Mucosa of descending colon (tissue), 3 donors: ENCODE data around the gene RENBP. TPM values are rescaled to one million over a fixed set of nuclear protein-coding genes. Genes with fewer than 3 reads are reported as not detected.

Experiments used
- ATAC-seq: fragments of 200-7000 bp; cut with Tn5 transposase; one replicate; pipeline ENCODE4 v1.9.1; 2020; ENCODE audit warnings: mild to moderate bottlenecking, moderate library complexity
- DNase-seq, 3 donors: peaks; one replicate each; pipeline ENCODE4 v3.0.0-alpha.2; 2020
- H3K36me3 ChIP-seq: fragments of 200-600 bp; one replicate; pipeline ENCODE4 v1.8.0; 2021; ENCODE audit warnings: low read depth, mild to moderate bottlenecking
- H3K4me1 ChIP-seq: fragments of 200-600 bp; one replicate; pipeline ENCODE4 v1.8.0; 2021; ENCODE audit warnings: low read depth, mild to moderate bottlenecking
- H3K4me3 ChIP-seq: fragments of 200-600 bp; one replicate; pipeline ENCODE4 v1.8.0; 2021; ENCODE audit warnings: mild to moderate bottlenecking
- H3K9me3 ChIP-seq: fragments of 200-600 bp; one replicate; pipeline ENCODE4 v1.8.0; 2021; ENCODE audit warnings: mild to moderate bottlenecking
- intact Hi-C, 2 donors: fragments of 100-400 bp; cut with DNase I in 1 of 2; cut with micrococcal nuclease in 1 of 2; formaldehyde crosslinking; loops; one replicate each; pipeline versions ENCODE4 v1.11.0 to v1.11.1; 2022; cut with DNase I, micrococcal nuclease
- total RNA-seq, 3 donors: library from RNA; stranded (reverse); fragmentation: NEBNext Ultra II Directional in 2 of 3; extraction: Animal tissue kit (Norgen Biotek cat#: 25700) in 2 of 3; gene quantifications; one replicate each; pipeline versions ENCODE4 v1.2.1 to v1.2.4, GENCODE V29; 2021 to 2023
- TF ChIP-seq, protein P1 (sequence below): fragments of 200-600 bp; IDR thresholded peaks from one replicate; pipeline ENCODE4 v1.8.0; 2022; ENCODE audit warnings: antibody characterized with exemption, mild to moderate bottlenecking
- donor health status: DM: no; HTN: no; CAD: no; lungs with moderate emphysema.
- donor health status: DM: no; HTN: no; CAD: no.
- donor health status: DM: no; HTN: yes; CAD: no.

The RENBP gene
- total RNA-seq, 3 donors from 2014 or later: 3.5 to 21.2 (median 10.2) TPM

DNA sequence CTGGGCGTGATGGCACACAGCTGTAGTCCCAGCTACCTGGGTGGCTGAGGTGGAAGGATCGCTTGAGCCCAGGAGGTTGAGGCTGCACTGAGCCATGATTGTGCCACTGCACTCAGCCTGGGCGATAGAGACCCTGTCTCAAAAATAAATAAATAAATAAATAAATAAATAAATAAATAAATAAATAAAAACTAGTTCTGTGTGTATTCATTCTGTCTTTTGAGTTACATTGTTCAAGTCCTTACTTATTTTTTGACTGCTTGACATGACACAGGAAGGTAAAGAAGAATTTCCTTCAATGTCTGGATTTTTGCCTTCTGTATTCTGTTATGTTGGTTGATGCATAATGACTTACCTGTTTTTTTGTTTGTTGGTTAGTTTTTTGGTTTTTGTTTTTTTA is 7.4 kb downstream of the RENBP start:
- H3K9me3 ChIP-seq: no peaks in the 10 kb centered on the region
- DNase-seq (no peak), ATAC-seq (no peak)
- TF ChIP-seq, protein P1, sequence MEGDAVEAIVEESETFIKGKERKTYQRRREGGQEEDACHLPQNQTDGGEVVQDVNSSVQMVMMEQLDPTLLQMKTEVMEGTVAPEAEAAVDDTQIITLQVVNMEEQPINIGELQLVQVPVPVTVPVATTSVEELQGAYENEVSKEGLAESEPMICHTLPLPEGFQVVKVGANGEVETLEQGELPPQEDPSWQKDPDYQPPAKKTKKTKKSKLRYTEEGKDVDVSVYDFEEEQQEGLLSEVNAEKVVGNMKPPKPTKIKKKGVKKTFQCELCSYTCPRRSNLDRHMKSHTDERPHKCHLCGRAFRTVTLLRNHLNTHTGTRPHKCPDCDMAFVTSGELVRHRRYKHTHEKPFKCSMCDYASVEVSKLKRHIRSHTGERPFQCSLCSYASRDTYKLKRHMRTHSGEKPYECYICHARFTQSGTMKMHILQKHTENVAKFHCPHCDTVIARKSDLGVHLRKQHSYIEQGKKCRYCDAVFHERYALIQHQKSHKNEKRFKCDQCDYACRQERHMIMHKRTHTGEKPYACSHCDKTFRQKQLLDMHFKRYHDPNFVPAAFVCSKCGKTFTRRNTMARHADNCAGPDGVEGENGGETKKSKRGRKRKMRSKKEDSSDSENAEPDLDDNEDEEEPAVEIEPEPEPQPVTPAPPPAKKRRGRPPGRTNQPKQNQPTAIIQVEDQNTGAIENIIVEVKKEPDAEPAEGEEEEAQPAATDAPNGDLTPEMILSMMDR: no peak
- H3K4me3 ChIP-seq: no peak overlapping the region
- H3K4me1 ChIP-seq: no peaks in the 10 kb centered on the region
- no peaks in the 10 kb centered on the region for H3K36me3 ChIP-seq
- intact Hi-C loops: no loop called here

DNA sequence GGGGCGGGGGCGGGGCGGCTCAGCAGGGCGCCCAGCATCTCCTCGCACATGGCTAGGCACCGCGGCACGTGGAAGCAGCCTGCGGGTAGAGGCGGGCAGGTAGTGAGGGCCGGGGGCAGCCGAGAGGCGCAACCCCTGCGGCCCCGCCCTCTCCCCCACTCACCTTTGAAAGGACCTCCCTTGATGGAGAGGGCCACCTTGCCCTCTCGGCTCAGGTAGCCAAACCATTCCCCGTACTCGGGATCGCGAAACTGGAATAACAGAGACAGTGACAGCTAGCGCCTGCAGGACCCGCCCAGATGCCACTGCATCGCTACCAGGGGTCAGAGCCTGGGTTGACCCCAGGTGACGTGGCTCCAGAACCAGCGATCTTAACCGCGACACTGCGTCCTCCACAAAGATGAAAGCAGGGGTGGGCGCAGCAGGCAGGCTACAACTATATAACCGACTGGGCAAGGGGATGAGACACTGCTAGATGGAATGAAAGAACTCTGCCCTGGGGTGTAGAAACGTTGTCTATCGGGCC is 9.1 kb downstream of the RENBP start:
- Histone ChIP-seq H3K4me1 (no peaks in the 10 kb centered on the region), H3K9me3 (no peaks in the 10 kb centered on the region), H3K4me3 (peak overlapping the region; percentile 40), H3K36me3 (no peaks in the 10 kb centered on the region)
- TF ChIP-seq, protein P1: no peak
- intact Hi-C loops: no loop called here
- DNase-seq (no peak), ATAC-seq (peak; percentile 9)

DNA sequence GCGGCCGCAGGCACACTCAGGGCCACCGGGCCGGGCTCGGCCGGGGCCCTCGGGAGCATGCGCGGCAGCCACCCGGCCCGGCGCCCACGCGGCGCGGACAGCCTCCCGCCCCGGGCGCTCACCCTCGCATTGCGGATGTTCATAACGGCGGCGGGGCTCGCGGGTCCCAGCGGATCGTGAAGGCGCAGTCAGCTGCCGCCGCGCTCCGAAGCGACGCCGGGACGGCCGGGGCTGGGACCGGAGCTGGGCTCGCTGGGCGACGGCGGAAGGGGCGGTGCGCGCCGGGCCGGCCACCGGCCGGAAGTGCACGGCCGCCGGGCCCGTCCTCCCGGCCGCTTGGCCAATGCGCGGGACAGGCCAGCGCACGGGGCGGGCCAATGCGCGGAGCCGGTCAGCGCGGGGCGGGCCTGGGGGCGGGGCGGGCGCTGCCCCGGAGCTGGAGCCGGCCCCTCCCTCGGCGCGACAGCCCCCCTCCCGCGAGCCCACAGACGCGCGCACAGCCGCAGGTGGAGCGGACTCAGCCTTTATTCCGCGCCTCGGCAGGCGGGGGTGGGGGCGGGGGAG is 9.6 kb downstream of the RENBP start, which contains the start of gene NAA10:
NAA10 (minus strand) TSS at position 276 of the 564 bp plus-strand sequence; CDS start at position 143, 133 bp downstream.
- Histone ChIP-seq H3K36me3 (no peaks in the 10 kb centered on the region), H3K4me1 (no peaks in the 10 kb centered on the region), H3K9me3 (no peaks in the 10 kb centered on the region), H3K4me3 (peak within 1 kb of the TSS; percentile 40)
- peak; percentile 71 to 83 (median 82) for DNase-seq
- peak; percentile 98 for ATAC-seq
- intact Hi-C loops: no loop called here
- TF ChIP-seq, protein P1: no peak

DNA sequence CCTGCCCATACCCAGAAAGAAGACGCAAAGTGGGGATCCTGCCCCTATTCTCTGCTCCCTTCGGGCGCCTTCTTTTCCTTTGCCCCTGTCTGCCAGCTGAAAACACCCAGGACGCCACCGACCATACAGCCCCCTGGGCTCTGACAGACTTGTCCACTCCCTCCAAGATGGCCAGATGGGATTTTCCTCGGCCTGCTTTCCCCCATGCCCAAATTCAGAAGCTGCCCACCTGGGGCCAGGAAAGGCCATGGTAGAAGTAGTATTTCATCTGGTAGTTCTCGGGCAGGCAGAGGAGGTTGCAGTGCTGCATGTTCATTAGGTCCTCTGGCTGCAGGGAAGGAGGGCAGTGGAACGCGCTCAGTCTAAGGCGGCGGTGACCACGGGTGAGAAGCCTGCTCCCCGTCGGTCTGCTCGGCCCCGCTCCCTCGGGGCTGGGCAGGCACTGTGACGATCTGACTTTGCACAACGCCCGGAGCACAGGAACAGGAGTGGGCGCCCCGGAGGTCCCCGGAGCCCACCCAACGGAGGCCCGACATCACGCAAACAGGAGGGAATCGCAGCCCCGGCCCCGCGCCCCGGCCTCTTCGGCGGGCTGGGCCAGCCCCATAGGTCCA is 10.2 kb downstream of the RENBP start:
- peak overlapping the region; percentile 40 for H3K4me3 ChIP-seq
- no peaks in the 10 kb centered on the region for H3K36me3 ChIP-seq
- no peaks in the 10 kb centered on the region for H3K9me3 ChIP-seq
- intact Hi-C loops: no loop called here
- peaks cover 4% of the 10 kb centered on the region for H3K4me1 ChIP-seq
- TF ChIP-seq, protein P1: no peak
- DNase-seq: peak in 2 of 3 donors; percentile 41 to 61
- ATAC-seq: peak; percentile 35

DNA sequence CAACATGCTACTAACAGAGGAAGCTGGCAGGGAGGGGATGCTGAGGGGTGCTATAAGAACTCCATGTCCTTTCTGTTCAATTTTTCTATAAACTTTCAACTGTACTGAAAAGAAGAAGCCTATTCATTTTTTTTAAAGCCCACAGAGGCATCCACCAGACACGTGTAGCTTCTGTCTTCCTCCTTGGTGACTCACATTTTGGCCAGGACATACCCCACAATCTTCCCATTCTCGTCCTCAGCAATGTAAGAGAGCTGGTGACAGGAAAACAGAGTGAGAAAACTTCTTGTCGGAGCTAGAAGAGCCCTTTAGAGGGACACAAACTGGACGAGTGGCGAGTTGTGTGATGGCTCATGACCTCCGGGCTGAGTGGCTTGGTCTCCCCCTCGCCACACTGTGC is 10.7 kb downstream of the RENBP start:
- intact Hi-C loops: no loop called here
- Histone ChIP-seq H3K36me3 (no peaks in the 10 kb centered on the region), H3K9me3 (no peaks in the 10 kb centered on the region), H3K4me3 (no peak overlapping the region), H3K4me1 (peaks cover 9% of the 10 kb centered on the region)
- DNase-seq (no peak), ATAC-seq (no peak)
- TF ChIP-seq, protein P1: no peak
